GM19043 (cell line): ENCODE data around the gene LARGE1.

Experiments
- ATAC-seq: cut with Tn5 transposase; IDR thresholded peaks from one replicate; pipeline ENCODE4 v1.9.1; 2021; ENCODE audit warnings: low read depth; ENCODE audit not compliant: unreplicated experiment

LARGE1 gene

GRCh38 chr22:33741025-33741424 lies 179.3 kb downstream of the LARGE1 start:
- ATAC-seq, result no peak

- no peak for ATAC-seq
These were observed 180.8 kb downstream of the LARGE1 start for GRCh38 chr22:33739516-33739915.

GRCh38 chr22:33737662-33738061 lies 182.6 kb downstream of the LARGE1 start:
- ATAC-seq, result no peak

DNA sequence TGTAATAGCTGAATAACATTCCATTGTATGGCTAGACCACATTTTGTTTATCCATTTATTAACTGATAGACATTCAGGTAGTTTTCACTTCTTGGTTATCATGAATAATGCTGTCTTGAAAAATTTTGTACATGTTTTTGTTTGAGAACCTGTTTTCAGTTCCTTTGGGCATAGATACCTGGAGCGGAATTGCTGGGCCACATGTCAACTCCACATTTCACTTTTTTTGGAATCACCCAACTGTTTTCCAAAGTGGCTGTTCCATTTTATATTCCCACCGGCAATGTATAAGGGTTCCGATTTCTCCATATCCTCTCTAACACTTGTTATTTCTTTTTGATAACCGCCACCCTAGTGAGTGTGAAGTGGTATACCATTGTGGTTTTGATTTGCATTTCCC lies 184.3 kb downstream of the LARGE1 start:
- no peak for ATAC-seq

- no peak for ATAC-seq
These were observed 191.4 kb downstream of the LARGE1 start for GRCh38 chr22:33728847-33729246.

GRCh38 chr22:33726294-33726734 lies 194.0 kb downstream of the LARGE1 start:
- no peak for ATAC-seq

GRCh38 chr22:33723915-33724314 lies 196.4 kb downstream of the LARGE1 start:
- ATAC-seq, result no peak

DNA sequence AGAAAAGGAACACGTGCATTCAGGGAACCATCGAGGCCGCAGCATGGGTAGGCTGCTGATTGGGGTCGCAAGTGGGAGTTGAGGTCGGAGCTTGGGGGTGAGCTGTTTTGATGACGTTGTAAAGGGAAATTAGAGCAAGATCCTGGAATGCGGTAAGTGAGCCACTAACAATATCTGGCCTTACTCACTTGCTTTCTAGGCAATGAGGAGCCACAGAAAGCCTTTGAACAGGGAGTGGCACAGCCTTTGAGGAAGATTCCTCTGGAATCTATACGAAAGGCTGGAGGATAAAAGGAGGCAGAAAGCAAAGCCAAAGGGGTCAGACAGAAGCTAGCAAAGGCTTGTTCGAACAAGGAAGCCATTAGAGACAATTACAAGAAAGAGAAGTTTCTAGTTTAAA lies 197.5 kb downstream of the LARGE1 start:
- no peak for ATAC-seq

- no peak for ATAC-seq
These were observed 200.0 kb downstream of the LARGE1 start for GRCh38 chr22:33720166-33720878.

DNA sequence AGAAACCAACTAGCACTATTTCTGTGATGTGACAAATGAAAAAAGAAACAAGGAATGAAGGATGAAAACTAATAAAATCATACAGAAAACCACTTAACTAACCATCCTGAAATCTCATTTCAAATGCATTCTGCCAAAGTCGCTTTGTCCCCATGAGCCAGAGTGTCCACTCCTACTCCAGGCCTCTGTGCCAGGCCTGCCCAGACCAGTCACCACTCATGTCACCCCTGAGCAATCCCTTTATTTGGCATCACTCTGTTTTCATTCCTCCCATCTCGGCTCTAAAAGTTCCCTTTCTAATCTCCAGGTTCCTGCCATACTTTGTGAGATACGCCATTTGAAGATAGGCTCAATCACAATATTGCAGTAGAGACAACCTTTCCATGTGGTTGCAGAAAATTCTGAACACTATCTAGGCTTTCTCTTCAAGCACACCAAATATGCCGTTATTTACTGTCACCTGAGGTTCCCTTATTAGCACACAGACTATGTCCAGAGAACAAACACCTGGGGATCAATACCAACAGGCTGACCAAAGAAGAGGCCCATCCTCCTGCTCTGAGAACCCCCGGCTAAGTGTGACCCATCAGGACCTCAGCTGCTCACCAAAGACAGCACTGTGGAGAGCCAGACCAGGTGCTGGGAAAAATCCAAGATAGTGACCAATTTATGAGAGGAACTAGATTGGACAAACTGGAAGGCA lies 202.4 kb downstream of the LARGE1 start:
- ATAC-seq, result no peak

DNA sequence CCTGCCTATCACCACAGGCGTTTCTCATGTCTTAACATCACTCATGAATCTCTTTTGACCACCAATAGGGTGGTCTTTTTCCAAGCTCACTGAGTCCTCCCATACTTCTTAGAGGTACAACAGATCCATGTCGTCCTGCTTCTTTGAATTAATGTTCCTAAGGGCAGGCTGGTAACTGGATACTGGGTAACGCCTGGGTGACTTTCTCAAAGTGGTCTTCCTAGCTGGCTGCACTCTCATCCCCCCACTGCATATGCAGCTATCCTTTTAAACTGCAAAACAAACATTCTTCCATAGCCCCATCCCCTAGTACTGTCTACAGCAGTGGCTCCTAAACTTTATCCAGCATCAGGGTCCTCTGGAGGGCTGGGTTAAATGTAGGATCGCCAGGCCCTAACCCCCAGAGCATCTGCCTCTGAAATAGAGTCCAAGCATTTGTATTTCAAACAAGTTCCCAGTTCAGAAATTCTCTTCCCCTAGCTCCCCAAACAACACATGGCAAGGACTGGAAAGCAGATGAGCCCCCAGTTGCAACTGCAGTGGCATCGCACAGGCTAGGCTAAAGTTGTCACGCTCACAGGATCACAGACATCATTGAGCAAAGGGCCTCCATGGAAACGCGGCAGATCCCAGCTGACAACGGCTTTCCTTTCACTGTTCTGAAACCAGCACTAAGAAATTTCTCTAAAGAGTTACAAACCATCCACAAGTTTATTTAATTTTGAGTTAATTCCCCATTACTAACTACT lies 204.9 kb downstream of the LARGE1 start:
- ATAC-seq, result no peak

DNA sequence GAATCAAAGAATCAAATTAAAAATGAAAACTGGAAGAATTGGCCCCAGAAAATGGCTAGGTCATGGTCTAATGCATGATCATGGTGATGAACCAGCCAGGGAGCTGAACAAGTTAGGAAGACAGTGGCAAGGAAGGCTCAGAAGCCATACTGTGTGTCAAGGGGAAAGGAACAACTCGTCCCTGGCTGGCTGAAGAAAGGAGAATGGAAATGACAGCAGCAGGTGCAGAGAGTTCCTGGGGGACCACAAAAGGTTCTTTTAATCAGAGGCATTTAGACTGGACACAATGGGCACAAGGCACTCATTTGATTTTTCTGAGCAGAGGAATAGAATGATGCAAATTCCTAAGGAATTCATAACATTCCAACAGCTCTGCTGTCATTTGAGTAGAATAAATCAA lies 209.9 kb downstream of the LARGE1 start:
- no peak for ATAC-seq

- no peak for ATAC-seq
These were observed 212.7 kb downstream of the LARGE1 start for GRCh38 chr22:33707581-33707980.

GRCh38 chr22:33706100-33706499 lies 214.2 kb downstream of the LARGE1 start:
- no peak for ATAC-seq

DNA sequence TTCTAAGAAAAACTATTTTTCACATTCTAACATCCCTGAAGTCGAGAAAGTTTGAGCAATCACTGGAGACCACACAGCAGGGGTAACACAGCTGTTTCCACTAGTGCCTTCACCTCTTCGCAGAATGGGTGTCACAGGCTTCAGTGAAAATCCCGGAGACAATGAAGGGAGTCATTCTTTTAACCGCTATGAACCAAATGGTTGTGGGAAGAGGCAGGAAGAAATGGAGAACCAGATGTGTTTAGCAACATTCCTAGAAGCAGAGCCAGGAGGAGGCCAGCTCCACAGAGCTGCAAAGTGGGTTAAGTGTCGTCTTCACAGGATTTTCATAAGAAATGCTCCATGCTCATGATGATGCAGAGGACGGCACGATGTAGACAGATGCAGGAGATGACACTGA lies 221.1 kb downstream of the LARGE1 start:
- no peak for ATAC-seq

- no peak for ATAC-seq
These were observed 222.6 kb downstream of the LARGE1 start for GRCh38 chr22:33697640-33698039.

DNA sequence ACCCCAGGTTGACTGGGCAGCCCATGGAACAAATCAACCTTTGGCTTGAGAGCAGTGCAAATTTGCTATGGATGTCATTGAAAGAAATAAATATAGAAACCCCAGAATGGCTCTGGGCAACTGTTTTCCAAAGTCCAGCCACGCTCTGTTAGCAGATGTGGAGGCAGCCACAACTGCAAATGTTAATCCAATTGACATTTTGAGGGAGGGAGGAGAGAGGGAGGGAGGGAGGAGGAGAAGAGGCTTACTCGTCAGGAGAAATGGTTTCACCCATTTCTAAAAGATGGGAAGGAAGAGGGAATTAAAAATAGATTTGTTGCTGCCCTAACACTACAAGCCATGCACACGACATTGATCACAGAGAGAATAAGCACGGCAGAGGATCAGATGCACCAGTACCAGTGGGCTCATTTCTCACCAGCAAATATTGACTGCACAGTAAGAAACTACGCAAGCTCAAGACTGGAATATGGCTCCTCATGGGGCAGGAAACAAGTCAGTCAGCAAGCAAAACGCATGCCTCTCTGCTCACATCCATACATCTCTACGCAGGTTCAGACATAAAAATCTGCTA lies 229.1 kb downstream of the LARGE1 start:
- no peak for ATAC-seq

DNA sequence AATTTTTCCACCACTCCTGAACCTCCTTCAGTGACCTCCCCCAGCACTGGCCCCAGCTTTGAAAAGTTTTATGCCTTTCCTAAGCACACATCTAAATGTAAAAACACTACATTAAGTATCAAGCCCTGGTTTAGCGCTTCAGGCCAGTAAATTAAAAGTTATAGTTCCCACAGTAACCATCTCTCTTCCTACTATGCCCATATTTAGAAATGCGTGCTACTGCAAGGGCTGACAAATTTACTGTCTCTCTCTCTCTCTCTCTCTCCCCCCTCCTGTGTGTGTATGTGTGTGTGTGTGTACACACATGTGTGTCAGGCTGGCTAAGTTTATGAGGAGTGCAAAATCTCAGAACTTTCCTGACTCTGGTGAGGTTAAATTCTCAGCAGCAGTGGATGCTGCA lies 231.4 kb downstream of the LARGE1 start:
- no peak for ATAC-seq

- ATAC-seq, result no peak
These were observed 232.8 kb downstream of the LARGE1 start for GRCh38 chr22:33687464-33687863.

DNA sequence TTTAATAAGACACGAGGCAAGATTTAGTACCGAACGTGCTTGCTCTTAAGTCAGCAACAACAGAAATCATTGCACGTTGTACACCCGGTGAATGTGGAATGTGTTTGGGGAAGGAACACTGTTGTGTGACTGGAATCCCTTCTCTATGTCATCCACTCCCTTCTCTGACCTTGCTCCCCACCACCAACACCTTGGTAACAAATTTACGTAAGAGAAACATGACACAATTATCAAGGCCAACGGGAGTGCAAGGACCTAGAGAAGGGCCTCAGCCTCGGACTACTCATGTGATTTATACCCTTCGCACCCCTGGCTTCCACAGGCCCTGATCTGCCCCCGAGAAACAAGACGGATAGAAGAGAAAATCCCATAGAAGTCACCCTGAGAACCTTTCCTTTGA lies 236.2 kb downstream of the LARGE1 start:
- no peak for ATAC-seq

DNA sequence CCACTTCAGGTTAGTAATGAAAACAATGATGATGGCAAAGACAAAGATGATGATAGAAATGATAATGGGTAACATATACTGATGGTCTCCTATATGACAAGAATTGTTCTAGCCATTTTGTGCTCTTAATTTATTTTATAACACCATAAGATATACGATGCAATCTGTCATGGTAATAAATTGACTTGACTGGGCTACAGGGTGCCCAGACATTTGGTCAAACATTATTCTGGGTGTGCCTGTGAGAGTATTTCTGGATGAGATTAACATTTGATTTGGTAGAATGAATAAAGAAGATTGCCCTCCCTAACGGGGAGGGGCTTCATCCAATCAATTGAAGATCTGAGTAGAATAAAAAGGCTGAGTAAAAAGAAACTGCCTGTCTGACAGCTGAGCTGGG lies 237.3 kb downstream of the LARGE1 start:
- no peak for ATAC-seq
